Mesendoderm (in vitro differentiated cells): Measurements from ENCODE around the gene NOC3L.
"Not testable (repeated sequence)": the region's sequence is repeated elsewhere in the genome, so short reads cannot be mapped to it uniquely, and the experiment has no call there.

Source experiments
- DNase-seq: peaks from one replicate; pipeline ENCODE4 v3.0.0; 2013
- H2AK5ac ChIP-seq: 2 replicates; pipeline ENCODE4 v1.6.1; 2013; ENCODE audit warnings: low read length, inconsistent platforms
- H2BK120ac ChIP-seq: 2 replicates; pipeline ENCODE4 v1.6.1; 2013; ENCODE audit warnings: low read depth, mild to moderate bottlenecking, low read length, moderate library complexity, mixed read lengths
- H2BK15ac ChIP-seq: replicated peaks from 2 replicates; pipeline ENCODE4 v1.6.1; 2013; ENCODE audit warnings: low read depth, mild to moderate bottlenecking, moderate library complexity
- H2BK5ac ChIP-seq: 2 replicates; pipeline ENCODE4 v1.6.1; 2013; ENCODE audit warnings: low read length, inconsistent platforms
- H3K18ac ChIP-seq: 2 replicates; pipeline ENCODE4 v1.6.1; 2013; ENCODE audit warnings: mild to moderate bottlenecking, low read length, mixed read lengths
- H3K23ac ChIP-seq: one replicate; pipeline ENCODE4 v1.6.1; 2013; ENCODE audit warnings: low read length
- H3K27ac ChIP-seq: 2 replicates; pipeline ENCODE4 v1.5.1; 2013; ENCODE audit warnings: low read depth, mild to moderate bottlenecking, inconsistent platforms, low read length, moderate library complexity
- H3K27me3 ChIP-seq: 2 replicates; pipeline ENCODE4 v1.6.1; 2013; ENCODE audit warnings: low read length, control low read depth, mild to moderate bottlenecking, inconsistent platforms; ENCODE audit not compliant: insufficient read depth, poor library complexity
- H3K36me3 ChIP-seq: 2 replicates; pipeline ENCODE4 v1.6.1; 2013; ENCODE audit warnings: low read length, inconsistent platforms; ENCODE audit not compliant: control insufficient read depth, insufficient read depth
- H3K4ac ChIP-seq: one replicate; pipeline ENCODE4 v1.6.1; 2013; ENCODE audit warnings: low read depth, mild to moderate bottlenecking, low read length, moderate library complexity
- H3K4me1 ChIP-seq: 2 replicates; pipeline ENCODE4 v1.6.1; 2013; ENCODE audit warnings: low read depth, low read length, inconsistent platforms; ENCODE audit not compliant: control insufficient read depth
- H3K4me2 ChIP-seq: 2 replicates; pipeline ENCODE4 v1.6.1; 2013; ENCODE audit warnings: low read length
- H3K4me3 ChIP-seq: 2 replicates; pipeline ENCODE4 v1.5.1; 2013; ENCODE audit warnings: mild to moderate bottlenecking, low read length
- H3K56ac ChIP-seq: one replicate; pipeline ENCODE4 v1.6.1; 2013; ENCODE audit warnings: low read length
- H3K79me1 ChIP-seq: 2 replicates; pipeline ENCODE4 v1.6.1; 2013; ENCODE audit warnings: low read length, inconsistent platforms
- H3K79me2 ChIP-seq: 2 replicates; pipeline ENCODE4 v1.6.1; 2013; ENCODE audit warnings: mild to moderate bottlenecking, low read length; ENCODE audit not compliant: control insufficient read depth, insufficient read depth
- H3K9ac ChIP-seq: 2 replicates; pipeline ENCODE4 v1.6.1; 2013; ENCODE audit warnings: low read length, inconsistent platforms
- H4K5ac ChIP-seq: one replicate; pipeline ENCODE4 v1.6.1; 2013; ENCODE audit warnings: low read length
- H4K8ac ChIP-seq: one replicate; pipeline ENCODE4 v1.6.1; 2013; ENCODE audit warnings: low read depth, mild to moderate bottlenecking, control low read depth, low read length, moderate library complexity
- WGBS: extraction: QIAGEN DNeasy Blood & Tissue Kit; methylation state at CpG from one replicate; pipeline ENCODE4 v1.1.7; 2013; ENCODE audit warnings: low lambda C conversion rate, missing lambda C conversion rate; ENCODE audit not compliant: insufficient coverage; ENCODE audit errors: extremely low coverage; 5-methylcytosine and 5-hydroxymethylcytosine counted together

Gene NOC3L

DNA sequence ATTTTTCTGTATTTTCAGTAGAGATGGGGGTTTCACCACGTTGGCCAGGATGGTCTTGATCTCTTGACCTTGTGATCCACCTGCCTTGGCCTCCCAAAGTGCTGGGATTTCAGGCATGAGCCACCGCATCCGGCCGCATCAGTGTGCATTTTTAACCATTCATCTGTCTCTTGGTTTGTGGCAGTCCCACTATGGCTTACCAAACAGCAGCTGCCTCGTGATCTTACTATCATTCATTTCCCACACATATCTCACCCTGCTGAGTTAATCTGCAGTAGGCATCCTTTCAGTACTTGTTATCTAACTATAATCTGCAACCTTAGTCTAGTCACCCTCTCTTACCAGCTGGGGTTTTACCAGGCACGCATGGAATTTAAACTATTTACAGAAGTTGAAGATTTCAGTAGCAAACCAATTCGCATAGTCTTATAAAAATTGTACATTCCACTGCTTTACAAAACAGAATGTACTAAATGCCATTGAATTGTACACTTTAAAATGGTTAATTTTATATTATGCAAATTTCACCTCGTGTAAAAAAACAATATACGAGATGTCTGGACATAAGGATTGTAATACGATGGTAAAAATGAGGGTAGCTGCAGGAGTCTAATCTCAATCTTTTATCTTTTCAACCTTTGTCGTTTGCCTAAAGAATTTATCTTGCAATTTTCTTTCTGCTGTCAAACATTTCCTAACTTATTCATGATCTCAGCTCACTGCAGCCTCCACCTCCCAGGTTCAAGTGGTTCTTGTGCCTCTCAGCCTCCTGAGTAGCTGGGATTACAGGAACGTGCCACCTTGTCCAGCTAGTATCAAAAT, 35.0 kb upstream of the NOC3L start:
- WGBS: no CpG with 5 or more reads among the region's 12 CpGs

GRCh38 chr10:94392117-94392516, 29.4 kb upstream of the NOC3L start:
- H4K8ac ChIP-seq, H3K23ac ChIP-seq, H3K56ac ChIP-seq, H3K36me3 ChIP-seq, H3K18ac ChIP-seq, H3K9ac ChIP-seq, H2BK120ac ChIP-seq, H3K4me1 ChIP-seq, H3K27ac ChIP-seq, H3K79me2 ChIP-seq, H3K79me1 ChIP-seq, H3K4me2 ChIP-seq, H3K27me3 ChIP-seq, H4K5ac ChIP-seq, H2BK15ac ChIP-seq, H3K4me3 ChIP-seq, H3K4ac ChIP-seq, H2AK5ac ChIP-seq, DNase-seq, H2BK5ac ChIP-seq: not testable (repeated sequence)
- WGBS: no CpG with 5 or more reads among the region's 9 CpGs

More for the DNA sequence above, 35.0 kb upstream of the NOC3L start:
- H4K8ac ChIP-seq: no peak overlapping the region
- no peak overlapping the region for H3K4ac ChIP-seq
- peaks cover 2% of the 10 kb centered on the region for H3K4me1 ChIP-seq
- H3K36me3 ChIP-seq: no peaks in the 10 kb centered on the region
- H3K27me3 ChIP-seq: no peaks in the 10 kb centered on the region
- H3K79me2 ChIP-seq: no peaks in the 10 kb centered on the region
- no peak overlapping the region for H2BK15ac ChIP-seq
- no peak overlapping the region for H3K18ac ChIP-seq
- no peak overlapping the region for H3K23ac ChIP-seq
- DNase-seq: peak; percentile 86
- H3K9ac ChIP-seq: no peak overlapping the region
- H2AK5ac ChIP-seq: no peak overlapping the region
- H3K27ac ChIP-seq: no peak overlapping the region
- H3K4me3 ChIP-seq: no peak overlapping the region
- H2BK120ac ChIP-seq: no peak overlapping the region
- no peak overlapping the region for H2BK5ac ChIP-seq
- H4K5ac ChIP-seq: no peak overlapping the region
- no peaks in the 10 kb centered on the region for H3K79me1 ChIP-seq
- no peak overlapping the region for H3K56ac ChIP-seq
- no peak overlapping the region for H3K4me2 ChIP-seq

DNA sequence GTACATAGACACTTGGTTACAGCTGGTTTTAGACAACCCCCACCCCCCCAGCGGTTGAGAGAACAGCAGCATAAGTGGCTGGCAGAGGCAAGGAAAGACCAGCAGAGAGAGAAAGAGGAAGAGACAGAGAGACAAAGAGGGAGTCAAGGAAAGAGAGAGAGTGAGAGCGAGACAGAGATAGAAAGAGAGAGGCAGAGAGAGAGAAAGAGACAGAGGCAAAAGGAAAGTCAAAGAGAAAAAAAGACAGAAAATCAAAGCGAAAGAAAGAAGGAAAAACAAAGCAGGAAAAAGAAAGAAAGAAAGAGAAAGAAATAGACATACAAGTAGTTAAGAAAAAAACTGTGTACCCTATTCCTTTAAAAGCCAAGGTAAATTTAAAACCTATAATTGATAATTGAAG, 23.0 kb upstream of the NOC3L start:
- H4K8ac ChIP-seq, H3K4me3 ChIP-seq, H2BK15ac ChIP-seq, H3K27ac ChIP-seq, DNase-seq, H3K27me3 ChIP-seq, H3K4ac ChIP-seq, H2BK5ac ChIP-seq, H3K4me1 ChIP-seq, H4K5ac ChIP-seq, H3K79me1 ChIP-seq, H3K56ac ChIP-seq, H2BK120ac ChIP-seq, H3K9ac ChIP-seq, H3K23ac ChIP-seq, H3K79me2 ChIP-seq, H3K18ac ChIP-seq, H3K4me2 ChIP-seq, H2AK5ac ChIP-seq, H3K36me3 ChIP-seq: not testable (repeated sequence)
- WGBS: no CpG with 5 or more reads among the region's 3 CpGs

- WGBS: no CpG with 5 or more reads among the region's 2 CpGs
- Histone ChIP-seq H3K36me3 (no peaks in the 10 kb centered on the region), H3K4me1 (no peaks in the 10 kb centered on the region), H3K27ac (no peak overlapping the region), H3K18ac (no peak overlapping the region), H2BK15ac (no peak overlapping the region), H3K4ac (no peak overlapping the region), H3K4me3 (no peak overlapping the region), H3K79me2 (no peaks in the 10 kb centered on the region), H3K56ac (no peak overlapping the region), H3K23ac (no peak overlapping the region), H3K27me3 (no peaks in the 10 kb centered on the region), H4K8ac (no peak overlapping the region), H4K5ac (no peak overlapping the region), H3K9ac (no peak overlapping the region), H3K4me2 (no peak overlapping the region), H2BK120ac (no peak overlapping the region), H2BK5ac (no peak overlapping the region), H3K79me1 (no peaks in the 10 kb centered on the region), H2AK5ac (no peak overlapping the region)
- DNase-seq: no peak
These were observed 20.8 kb upstream of the NOC3L start for GRCh38 chr10:94383530-94383929.

GRCh38 chr10:94376865-94377264, 14.1 kb upstream of the NOC3L start:
- H2BK120ac ChIP-seq: no peak overlapping the region
- H3K4ac ChIP-seq: no peak overlapping the region
- H3K36me3 ChIP-seq: no peaks in the 10 kb centered on the region
- H2BK15ac ChIP-seq: no peak overlapping the region
- no peak overlapping the region for H3K4me3 ChIP-seq
- H3K4me1 ChIP-seq: no peaks in the 10 kb centered on the region
- no peaks in the 10 kb centered on the region for H3K27me3 ChIP-seq
- H3K23ac ChIP-seq: no peak overlapping the region
- no peak overlapping the region for H2BK5ac ChIP-seq
- DNase-seq: no peak
- H3K79me1 ChIP-seq: no peaks in the 10 kb centered on the region
- no peak overlapping the region for H3K18ac ChIP-seq
- H3K56ac ChIP-seq: no peak overlapping the region
- no peak overlapping the region for H3K4me2 ChIP-seq
- no peak overlapping the region for H3K27ac ChIP-seq
- H2AK5ac ChIP-seq: no peak overlapping the region
- no peak overlapping the region for H4K5ac ChIP-seq
- H3K79me2 ChIP-seq: no peaks in the 10 kb centered on the region
- no CpG with 5 or more reads among the region's 2 CpGs for WGBS
- no peak overlapping the region for H3K9ac ChIP-seq
- H4K8ac ChIP-seq: no peak overlapping the region

GRCh38 chr10:94375374-94375773, 12.6 kb upstream of the NOC3L start:
- H3K79me1 ChIP-seq: no peaks in the 10 kb centered on the region
- H3K36me3 ChIP-seq: no peaks in the 10 kb centered on the region
- WGBS: no CpG with 5 or more reads among the region's 1 CpG
- DNase-seq: no peak
- H4K8ac ChIP-seq: no peak overlapping the region
- H3K9ac ChIP-seq: no peak overlapping the region
- no peak overlapping the region for H4K5ac ChIP-seq
- no peak overlapping the region for H3K56ac ChIP-seq
- no peaks in the 10 kb centered on the region for H3K27me3 ChIP-seq
- no peak overlapping the region for H3K4me2 ChIP-seq
- no peak overlapping the region for H3K27ac ChIP-seq
- no peak overlapping the region for H2BK120ac ChIP-seq
- no peak overlapping the region for H3K18ac ChIP-seq
- no peak overlapping the region for H2BK5ac ChIP-seq
- no peaks in the 10 kb centered on the region for H3K79me2 ChIP-seq
- no peak overlapping the region for H3K4me3 ChIP-seq
- H3K23ac ChIP-seq: no peak overlapping the region
- H2BK15ac ChIP-seq: no peak overlapping the region
- no peaks in the 10 kb centered on the region for H3K4me1 ChIP-seq
- no peak overlapping the region for H2AK5ac ChIP-seq
- no peak overlapping the region for H3K4ac ChIP-seq
